Esophagus squamous epithelium (tissue), 4 donors: ENCODE data around the gene KMT2C.

Experiments used
- CTCF ChIP-seq, 6 experiments: fragments of 450-650 bp in 4 of 6; fragments of 200-600 bp in 2 of 6; sonication (generic) in 2 of 6; IDR thresholded peaks; one replicate each; pipeline ENCODE4 v1.5.1; 2016 to 2019; ENCODE audit warnings: antibody characterized with exemption in 6 of 6, mild to moderate bottlenecking in 4 of 6, moderate library complexity in 4 of 6
- POLR2A ChIP-seq, 4 donors: fragments of 450-650 bp; IDR thresholded peaks; one replicate each; pipeline ENCODE4 v1.6.1; 2017; ENCODE audit warnings: antibody characterized with exemption in 4 of 4, mild to moderate bottlenecking in 4 of 4, moderate library complexity in 3 of 4

GRCh38 chr7:152347888-152348287 is 87.9 kb downstream of the KMT2C start:
- no peak for TF ChIP-seq CTCF (IDR thresholded peaks at IDR 0.05)
- no peak for TF ChIP-seq POLR2A (IDR thresholded peaks at IDR 0.05)
